Trophoblast cell (in vitro differentiated cells and primary cell): ENCODE data around the gene VPS13C.
A peak's percentile ranks its signal among the peaks of the same experiment; 100 is the strongest.

Experiments used
- DNase-seq, 2 donors: peaks; one replicate each; pipeline ENCODE4 v3.0.0-alpha.2; 2016
- H2AFZ ChIP-seq: 2 replicates; pipeline ENCODE4 v1.6.1; 2013; ENCODE audit warnings: low read length, moderate library complexity, mild to moderate bottlenecking; ENCODE audit not compliant: insufficient read depth, poor library complexity
- H2AK5ac ChIP-seq: 2 replicates; pipeline ENCODE4 v1.6.1; 2013; ENCODE audit warnings: mild to moderate bottlenecking, low read length
- H2BK120ac ChIP-seq: 2 replicates; pipeline ENCODE4 v1.6.1; 2013; ENCODE audit warnings: low read length, mild to moderate bottlenecking, moderate library complexity; ENCODE audit not compliant: insufficient read depth, poor library complexity
- H2BK12ac ChIP-seq: 2 replicates; pipeline ENCODE4 v1.6.1; 2013; ENCODE audit warnings: mild to moderate bottlenecking, low read length, moderate library complexity
- H2BK5ac ChIP-seq: 2 replicates; pipeline ENCODE4 v1.6.1; 2013; ENCODE audit warnings: low read length, low read depth, moderate library complexity, mild to moderate bottlenecking; ENCODE audit not compliant: poor library complexity
- H3K14ac ChIP-seq: 2 replicates; pipeline ENCODE4 v1.6.1; 2013; ENCODE audit warnings: mild to moderate bottlenecking, low read length
- H3K18ac ChIP-seq: 2 replicates; pipeline ENCODE4 v1.6.1; 2013; ENCODE audit warnings: mild to moderate bottlenecking, low read length
- H3K23ac ChIP-seq: 2 replicates; pipeline ENCODE4 v1.6.1; 2013; ENCODE audit warnings: low read length
- H3K27ac ChIP-seq: 2 replicates; pipeline ENCODE4 v1.5.1; 2013; ENCODE audit warnings: low read depth, mild to moderate bottlenecking, inconsistent platforms, low read length, moderate library complexity
- H3K27me3 ChIP-seq: 2 replicates; pipeline ENCODE4 v1.6.1; 2013; ENCODE audit warnings: inconsistent platforms, mild to moderate bottlenecking, low read length, moderate library complexity; ENCODE audit not compliant: insufficient read depth
- H3K36me3 ChIP-seq, 2 experiments: 1 replicate in 1 of 2; 2 replicates in 1 of 2; pipeline ENCODE4 v1.6.1; 2013; ENCODE audit warnings: low read length in 2 of 2, mild to moderate bottlenecking in 2 of 2, moderate library complexity in 1 of 2; ENCODE audit not compliant: insufficient read depth in 2 of 2, control insufficient read depth in 1 of 2
- H3K4ac ChIP-seq: 2 replicates; pipeline ENCODE4 v1.6.1; 2013; ENCODE audit warnings: low read depth, mild to moderate bottlenecking, low read length, moderate library complexity
- H3K4me1 ChIP-seq, 2 experiments: 1 replicate in 1 of 2; 2 replicates in 1 of 2; pipeline ENCODE4 v1.6.1; 2013; ENCODE audit warnings: low read length in 2 of 2, mild to moderate bottlenecking in 2 of 2, moderate library complexity in 1 of 2; ENCODE audit not compliant: insufficient read depth in 2 of 2, control insufficient read depth in 1 of 2
- H3K4me2 ChIP-seq: 2 replicates; pipeline ENCODE4 v1.6.1; 2013; ENCODE audit warnings: inconsistent platforms, mild to moderate bottlenecking, low read length, moderate library complexity
- H3K4me3 ChIP-seq: 2 replicates; pipeline ENCODE4 v1.5.1; 2013; ENCODE audit warnings: mild to moderate bottlenecking, low read depth, low read length, inconsistent platforms
- H3K79me1 ChIP-seq: one replicate; pipeline ENCODE4 v1.6.1; 2013; ENCODE audit warnings: low read length
- H3K79me2 ChIP-seq: 2 replicates; pipeline ENCODE4 v1.6.1; 2013; ENCODE audit warnings: low read length, mild to moderate bottlenecking; ENCODE audit not compliant: control insufficient read depth, insufficient read depth, poor library complexity
- H3K9ac ChIP-seq: 2 replicates; pipeline ENCODE4 v1.6.1; 2013; ENCODE audit warnings: mild to moderate bottlenecking, low read length
- H3K9me3 ChIP-seq: 2 replicates; pipeline ENCODE4 v1.6.1; 2013; ENCODE audit warnings: low read depth, mild to moderate bottlenecking, control low read depth, inconsistent platforms, low read length; ENCODE audit not compliant: insufficient read depth
- H4K12ac ChIP-seq: 2 replicates; pipeline ENCODE4 v1.6.1; 2013; ENCODE audit warnings: low read depth, mild to moderate bottlenecking, low read length, moderate library complexity
- H4K8ac ChIP-seq: 2 replicates; pipeline ENCODE4 v1.6.1; 2013; ENCODE audit warnings: low read depth, mild to moderate bottlenecking, low read length, moderate library complexity
- H4K91ac ChIP-seq: one replicate; pipeline ENCODE4 v1.6.1; 2013; ENCODE audit warnings: low read depth, mild to moderate bottlenecking, low read length, moderate library complexity
- WGBS: extraction: QIAGEN DNeasy Blood & Tissue Kit; methylation state at CpG from one replicate; pipeline ENCODE4 v1.1.7; 2013; ENCODE audit warnings: missing lambda C conversion rate; ENCODE audit not compliant: insufficient read length, insufficient coverage; ENCODE audit errors: extremely low coverage; 5-methylcytosine and 5-hydroxymethylcytosine counted together

VPS13C gene

GRCh38 chr15:62060896-62061280, 641 bp upstream of the VPS13C start:
- no peak for DNase-seq
- Histone ChIP-seq H3K14ac (no peak overlapping the region), H4K12ac (no peak overlapping the region), H2BK5ac (no peak overlapping the region), H3K79me2 (peaks cover 4% of the 10 kb centered on the region), H2AK5ac (no peak overlapping the region), H3K23ac (no peak overlapping the region), H3K27me3 (no peaks in the 10 kb centered on the region), H4K8ac (no peak overlapping the region), H3K18ac (no peak overlapping the region), H3K27ac (no peak overlapping the region), H3K4me1 (peaks cover 2 to 4% of the 10 kb centered on the region in 2 experiments), H3K9ac (no peak overlapping the region), H4K91ac (no peak overlapping the region), H3K36me3 (no peaks in the 10 kb centered on the region), H3K4ac (no peak overlapping the region), H2AFZ (peak overlapping the region; percentile 54), H3K4me3 (no peak overlapping the region), H2BK120ac (no peak overlapping the region), H3K79me1 (peaks cover 3% of the 10 kb centered on the region), H3K9me3 (no peaks in the 10 kb centered on the region), H3K4me2 (peak overlapping the region; percentile 89), H2BK12ac (no peak overlapping the region)
- WGBS, result no CpG with 5 or more reads among the region's 12 CpGs

- Histone ChIP-seq H3K4me3 (peak overlapping the region; percentile 84), H2BK5ac (no peak overlapping the region), H4K91ac (peak overlapping the region; percentile 57), H3K79me2 (peaks cover 4% of the 10 kb centered on the region), H4K12ac (peak overlapping the region; percentile 57), H3K4me1 (peaks cover 2 to 6% of the 10 kb centered on the region in 2 experiments), H3K27me3 (no peaks in the 10 kb centered on the region), H3K14ac (peak overlapping the region; percentile 70), H3K4me2 (peak overlapping the region; percentile 56), H3K79me1 (peaks cover 3% of the 10 kb centered on the region), H2BK12ac (no peak overlapping the region), H3K36me3 (no peaks in the 10 kb centered on the region), H3K9ac (peak overlapping the region; percentile 66), H4K8ac (peak overlapping the region; percentile 77), H2BK120ac (peak overlapping the region; percentile 45), H3K4ac (peak overlapping the region; percentile 31), H3K27ac (peak overlapping the region; percentile 42), H3K9me3 (no peaks in the 10 kb centered on the region), H2AK5ac (no peak overlapping the region), H3K18ac (peak overlapping the region; percentile 64), H3K23ac (no peak overlapping the region), H2AFZ (peak overlapping the region; percentile 77)
- peak; percentile 38 to 63 for DNase-seq
- no CpG with 5 or more reads among the region's 19 CpGs for WGBS
These were observed 483 bp downstream of the VPS13C start for GRCh38 chr15:62059816-62060112.

- H3K23ac ChIP-seq, result no peak overlapping the region
- peaks cover 4% of the 10 kb centered on the region for H3K79me2 ChIP-seq
- H2AFZ ChIP-seq, result no peak overlapping the region
- no peak overlapping the region for H3K4me3 ChIP-seq
- no peaks in the 10 kb centered on the region for H3K27me3 ChIP-seq
- H4K91ac ChIP-seq, result no peak overlapping the region
- H3K18ac ChIP-seq, result no peak overlapping the region
- H3K14ac ChIP-seq, result no peak overlapping the region
- DNase-seq, result no peak
- no peak overlapping the region for H2BK120ac ChIP-seq
- no peak overlapping the region for H3K4ac ChIP-seq
- peaks cover 2 to 6% of the 10 kb centered on the region in 2 experiments for H3K4me1 ChIP-seq
- no peak overlapping the region for H4K8ac ChIP-seq
- H3K79me1 ChIP-seq, result peaks cover 3% of the 10 kb centered on the region
- H2AK5ac ChIP-seq, result no peak overlapping the region
- no peak overlapping the region for H4K12ac ChIP-seq
- H3K27ac ChIP-seq, result no peak overlapping the region
- no peaks in the 10 kb centered on the region for H3K9me3 ChIP-seq
- H2BK5ac ChIP-seq, result no peak overlapping the region
- peak overlapping the region; percentile 56 for H3K4me2 ChIP-seq
- WGBS, result no CpG with 5 or more reads among the region's 13 CpGs
- no peak overlapping the region for H2BK12ac ChIP-seq
- H3K9ac ChIP-seq, result no peak overlapping the region
- no peaks in the 10 kb centered on the region for H3K36me3 ChIP-seq
These were observed 985 bp downstream of the VPS13C start for GRCh38 chr15:62059108-62059815.

- Histone ChIP-seq H3K79me1 (peaks cover 3% of the 10 kb centered on the region), H3K14ac (no peak overlapping the region), H3K4ac (peak overlapping the region; percentile 56), H2BK5ac (no peak overlapping the region), H3K4me2 (no peak overlapping the region), H3K36me3 (no peaks in the 10 kb centered on the region), H3K4me3 (no peak overlapping the region), H4K8ac (no peak overlapping the region), H3K9me3 (no peaks in the 10 kb centered on the region), H2BK120ac (no peak overlapping the region), H3K4me1 (peaks cover 2 to 4% of the 10 kb centered on the region in 2 experiments), H3K79me2 (peaks cover 4% of the 10 kb centered on the region), H3K18ac (no peak overlapping the region), H2BK12ac (no peak overlapping the region), H3K27ac (no peak overlapping the region), H3K9ac (no peak overlapping the region), H4K91ac (no peak overlapping the region), H4K12ac (no peak overlapping the region), H2AK5ac (no peak overlapping the region), H3K27me3 (no peaks in the 10 kb centered on the region), H2AFZ (no peak overlapping the region), H3K23ac (no peak overlapping the region)
- WGBS, result no CpG with 5 or more reads among the region's 5 CpGs
- no peak for DNase-seq
These were observed 1.8 kb downstream of the VPS13C start for GRCh38 chr15:62058327-62059028.
